GM21381 (cell line): ENCODE data around the gene INO80E.
A peak's percentile ranks its signal among the peaks of the same experiment; 100 is the strongest.
"Not testable (repeated sequence)": the region's sequence is repeated elsewhere in the genome, so short reads cannot be mapped to it uniquely, and the experiment has no call there.

ENCODE experiments used
- ATAC-seq: cut with Tn5 transposase; IDR thresholded peaks from one replicate; pipeline ENCODE4 v1.9.1; 2021; ENCODE audit warnings: mild to moderate bottlenecking, moderate library complexity; ENCODE audit not compliant: unreplicated experiment

Gene INO80E, protein sequence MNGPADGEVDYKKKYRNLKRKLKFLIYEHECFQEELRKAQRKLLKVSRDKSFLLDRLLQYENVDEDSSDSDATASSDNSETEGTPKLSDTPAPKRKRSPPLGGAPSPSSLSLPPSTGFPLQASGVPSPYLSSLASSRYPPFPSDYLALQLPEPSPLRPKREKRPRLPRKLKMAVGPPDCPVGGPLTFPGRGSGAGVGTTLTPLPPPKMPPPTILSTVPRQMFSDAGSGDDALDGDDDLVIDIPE

DNA sequence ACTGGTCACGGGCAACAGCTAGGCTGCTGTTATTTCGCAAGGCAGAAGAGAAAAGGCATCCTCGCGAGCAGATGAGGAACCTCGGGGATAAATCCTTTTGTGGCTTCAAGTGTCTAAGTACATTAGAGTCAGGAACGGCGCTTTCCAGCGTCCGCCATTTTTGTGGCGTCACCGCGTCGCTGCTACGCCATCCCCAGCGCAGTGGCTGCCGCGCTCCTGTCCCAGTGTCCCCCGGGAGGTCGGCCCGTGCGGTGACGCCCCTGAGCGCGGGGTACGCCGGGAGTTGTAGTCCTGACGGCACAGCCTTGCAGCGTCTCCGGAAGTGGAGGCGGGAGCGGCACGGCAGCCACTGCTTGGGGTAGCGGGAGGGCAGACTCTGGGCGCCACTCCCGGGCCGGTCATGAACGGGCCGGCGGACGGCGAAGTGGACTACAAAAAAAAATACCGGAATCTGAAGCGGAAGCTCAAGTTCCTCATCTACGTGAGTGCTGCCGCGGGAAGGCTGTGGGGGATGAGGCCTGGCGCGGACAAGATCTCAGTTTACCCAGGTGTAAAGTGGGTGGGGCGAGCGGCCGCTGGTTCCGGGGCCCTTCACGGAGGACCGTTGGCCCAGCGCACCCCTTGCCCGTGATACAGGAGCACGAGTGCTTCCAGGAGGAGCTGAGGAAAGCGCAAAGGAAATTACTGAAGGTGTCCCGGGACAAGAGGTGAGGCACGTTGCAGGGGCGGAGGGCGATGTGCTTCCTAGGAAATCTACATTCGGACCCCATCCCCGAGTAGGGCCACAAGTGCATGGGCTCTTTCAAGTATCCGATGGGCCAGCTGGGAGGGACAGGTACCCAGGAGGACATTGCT, at the start of gene INO80E:
Gene INO80E, plus strand, starts transcription at position 331 of the 855 bp plus-strand sequence. Its CDS starts 70 bp downstream, at position 401.
- peak; percentile 92 for ATAC-seq

DNA sequence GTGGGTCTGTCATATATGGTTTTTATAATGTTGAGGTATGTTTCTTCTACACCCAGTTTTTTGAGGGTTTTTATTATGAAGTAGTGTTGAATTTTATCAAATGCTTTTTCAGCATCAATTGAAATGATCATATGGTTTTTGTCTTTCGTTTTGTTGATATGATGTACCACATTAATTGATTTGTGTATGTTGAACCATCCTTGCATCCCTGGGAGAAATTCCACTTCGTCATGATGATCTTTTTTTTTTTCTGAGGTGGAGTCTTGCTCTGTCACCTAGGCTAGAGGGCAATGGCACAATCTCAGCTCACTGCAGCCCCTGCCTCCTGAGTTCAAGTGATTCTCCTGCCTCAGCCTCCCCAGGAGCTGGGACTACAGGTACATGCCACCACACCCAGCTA, 48.1 kb upstream of the INO80E start:
- ATAC-seq, result no peak

DNA sequence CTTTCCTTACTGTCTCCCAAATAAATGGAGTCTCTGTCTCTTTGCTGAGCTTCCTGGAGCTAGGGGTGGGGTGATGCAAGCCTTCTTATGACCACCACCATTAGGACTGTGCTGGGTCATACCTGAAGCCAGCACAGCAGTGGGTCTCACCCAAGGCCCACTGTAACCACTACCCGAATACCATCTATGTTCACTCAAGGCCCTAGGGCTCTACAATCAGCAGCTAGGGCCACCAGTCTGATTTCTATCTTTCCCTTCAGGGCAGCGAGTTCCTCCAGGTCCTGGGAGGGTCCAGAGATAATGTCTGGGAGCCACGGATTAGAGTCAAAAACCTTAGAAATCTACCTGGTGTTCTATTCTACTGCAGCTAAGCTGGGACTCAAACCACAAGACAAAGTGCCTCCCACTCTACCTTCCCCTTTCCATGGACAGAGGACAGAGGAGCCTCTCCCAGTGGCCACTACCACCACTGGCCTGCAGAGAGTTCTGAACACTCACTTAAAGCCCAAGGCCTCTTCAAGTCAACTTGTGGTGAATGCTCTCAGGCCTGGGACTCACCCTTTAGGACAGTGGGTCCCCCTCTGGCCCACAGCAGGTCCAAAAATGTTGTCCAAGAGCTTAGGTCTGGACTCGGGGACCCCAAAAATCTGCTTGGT, 45.1 kb upstream of the INO80E start:
- no peak for ATAC-seq

DNA sequence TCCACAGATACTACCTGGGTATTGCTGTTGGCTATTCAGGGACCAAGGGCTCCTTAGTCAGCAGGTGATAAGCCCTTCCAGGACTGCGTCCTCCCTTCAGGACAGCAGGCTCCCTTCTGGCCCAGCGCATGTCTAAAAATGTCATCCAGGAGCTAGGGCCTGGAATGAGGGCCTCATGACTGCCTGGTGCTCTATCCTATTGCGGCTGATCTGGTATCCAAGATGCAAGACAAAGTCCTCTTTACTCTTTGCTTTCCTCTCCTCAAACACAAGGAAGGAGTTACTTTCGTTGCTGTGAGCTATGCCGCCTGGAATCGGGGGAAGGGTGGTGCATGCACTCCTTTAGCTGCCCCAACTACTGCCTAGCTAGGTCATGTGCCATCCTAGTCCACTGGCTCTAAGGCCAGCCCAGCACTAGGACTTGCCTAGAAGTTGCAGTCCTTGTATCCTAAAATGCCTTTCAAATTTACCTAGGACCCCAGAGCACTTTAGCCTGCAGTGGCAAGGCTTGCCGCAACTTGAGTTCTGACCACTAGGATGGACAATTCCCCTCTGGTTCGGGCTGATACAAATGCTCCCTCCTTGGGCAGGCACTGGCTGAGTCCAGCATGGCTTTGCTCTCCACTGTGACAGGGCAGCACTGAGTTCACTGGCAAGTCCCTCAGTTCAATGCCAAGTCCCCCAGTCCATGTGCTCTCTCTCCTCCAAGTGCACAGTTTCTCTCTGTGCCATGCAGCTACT, 44.2 kb upstream of the INO80E start:
- ATAC-seq, result no peak

DNA sequence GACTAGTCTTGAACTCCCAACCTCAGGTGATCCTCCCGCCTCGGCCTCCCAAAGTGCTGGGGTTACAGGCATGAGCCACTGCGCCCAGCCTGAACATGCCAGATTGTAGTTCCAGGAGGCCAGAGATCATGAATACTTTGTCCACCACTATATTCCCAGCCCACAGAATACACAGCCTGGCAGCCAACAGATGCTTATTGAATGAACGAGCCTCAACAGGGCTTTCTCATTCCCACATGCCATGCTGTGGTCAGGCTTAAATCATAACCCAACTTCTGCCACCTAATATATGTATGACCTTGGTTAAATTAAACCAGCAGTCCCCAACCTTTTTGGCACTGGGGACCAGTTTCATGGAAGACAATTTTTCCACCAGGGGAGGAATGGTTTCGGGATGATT, 37.3 kb upstream of the INO80E start:
- no peak for ATAC-seq

DNA sequence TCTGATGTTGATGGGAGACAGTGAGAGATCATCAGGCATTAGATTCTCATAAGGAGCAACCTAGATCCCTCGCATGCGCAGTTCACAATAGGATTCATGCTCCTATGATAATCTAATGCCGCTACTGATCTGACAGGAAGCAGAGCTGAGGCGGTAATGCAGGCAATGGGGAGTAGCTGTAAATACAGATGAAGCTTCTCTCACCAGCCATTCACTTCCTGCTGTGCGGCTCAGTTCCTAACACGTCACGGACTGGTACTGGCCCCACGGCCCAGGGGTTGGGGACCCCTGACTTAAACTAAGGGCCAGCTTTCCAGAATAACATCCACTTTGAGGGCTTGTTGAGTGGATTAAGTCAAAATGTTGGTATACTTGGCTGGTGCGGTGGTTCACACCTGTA, 36.7 kb upstream of the INO80E start:
- ATAC-seq, result no peak

DNA sequence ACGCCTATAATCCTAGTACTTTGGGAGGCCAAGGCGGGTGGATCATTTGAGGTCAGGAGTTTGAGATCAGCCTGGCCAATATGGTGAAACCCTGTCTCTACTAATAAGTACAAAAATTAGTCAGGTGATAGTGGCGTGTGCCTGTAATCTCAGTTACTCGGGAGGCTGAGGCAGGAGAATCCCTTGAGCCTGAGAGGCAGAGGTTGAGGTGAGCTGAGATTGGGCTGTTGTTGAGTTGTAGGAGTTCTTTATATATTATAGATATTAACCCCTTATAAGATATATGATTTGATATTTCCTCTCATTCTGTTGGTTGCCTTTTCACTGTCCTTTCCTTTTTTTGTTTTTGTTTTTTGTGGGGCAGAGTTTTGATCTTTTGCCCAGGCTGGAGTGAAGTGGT, 36.2 kb upstream of the INO80E start:
- ATAC-seq, result not testable (repeated sequence)

DNA sequence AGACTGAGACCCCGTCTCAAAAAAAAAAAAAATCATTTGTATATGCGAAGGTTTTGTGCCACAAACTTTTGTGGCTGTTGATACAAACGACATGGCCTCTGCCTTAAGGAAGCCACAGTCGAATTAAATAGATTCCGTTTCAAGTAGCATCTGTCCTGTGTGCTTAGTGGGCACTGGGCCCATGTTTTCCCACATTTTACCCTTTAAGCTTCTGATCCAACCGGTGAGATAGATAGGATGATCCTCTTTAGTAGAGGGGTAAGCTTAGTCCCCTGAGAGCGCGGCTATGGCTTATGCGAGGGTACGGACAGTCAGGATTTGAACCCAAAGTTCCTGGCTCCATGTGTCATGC, 34.9 kb upstream of the INO80E start:
- no peak for ATAC-seq

DNA sequence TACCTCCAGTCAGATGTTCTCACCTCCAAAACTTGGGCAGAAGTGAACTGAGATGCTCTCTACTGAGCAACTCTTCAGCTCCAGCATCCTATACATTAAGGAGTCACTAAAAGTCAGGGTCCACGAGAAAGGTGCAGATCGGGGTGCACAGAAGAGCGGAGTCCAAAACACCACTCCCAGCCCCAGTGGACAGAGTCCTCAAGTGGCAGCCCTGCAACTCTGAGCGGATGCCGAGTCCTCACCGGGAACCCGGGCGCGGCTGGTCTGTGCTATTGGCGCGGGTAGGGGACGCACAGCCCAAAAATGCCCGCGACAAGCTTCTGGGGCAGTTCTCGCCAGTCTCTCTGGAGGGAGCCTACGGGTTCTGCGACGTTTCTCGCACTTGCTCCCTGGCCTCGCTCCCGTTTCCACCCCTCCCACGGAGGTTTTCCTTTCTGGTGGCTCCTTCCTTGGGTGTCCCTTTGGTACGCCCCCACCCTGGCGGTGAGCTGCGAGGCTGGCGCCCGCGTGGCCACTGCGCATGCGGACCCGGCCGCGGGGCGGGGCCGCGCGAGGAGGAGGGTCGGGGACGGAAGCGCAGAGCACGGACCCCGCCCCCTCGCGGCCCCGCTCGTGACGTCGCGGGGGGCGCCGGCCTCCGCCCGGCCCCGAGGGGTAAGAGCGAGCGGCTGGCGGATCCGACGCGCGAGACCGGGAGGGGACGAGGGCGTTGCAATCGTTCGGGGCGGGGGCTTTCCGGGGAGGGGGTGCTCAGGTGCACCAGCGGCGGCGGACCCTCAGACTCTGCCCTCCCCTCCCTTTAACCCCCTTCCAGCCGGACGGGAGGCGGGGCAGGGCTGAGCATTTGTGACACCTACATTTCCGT, 34.3 kb upstream of the INO80E start, which contains the start of gene TMEM219:
Gene TMEM219, plus strand, starts transcription at position 601 of the 865 bp plus-strand sequence. CDS start 1,065 bp downstream, outside the sequence.
- peak; percentile 90 for ATAC-seq

DNA sequence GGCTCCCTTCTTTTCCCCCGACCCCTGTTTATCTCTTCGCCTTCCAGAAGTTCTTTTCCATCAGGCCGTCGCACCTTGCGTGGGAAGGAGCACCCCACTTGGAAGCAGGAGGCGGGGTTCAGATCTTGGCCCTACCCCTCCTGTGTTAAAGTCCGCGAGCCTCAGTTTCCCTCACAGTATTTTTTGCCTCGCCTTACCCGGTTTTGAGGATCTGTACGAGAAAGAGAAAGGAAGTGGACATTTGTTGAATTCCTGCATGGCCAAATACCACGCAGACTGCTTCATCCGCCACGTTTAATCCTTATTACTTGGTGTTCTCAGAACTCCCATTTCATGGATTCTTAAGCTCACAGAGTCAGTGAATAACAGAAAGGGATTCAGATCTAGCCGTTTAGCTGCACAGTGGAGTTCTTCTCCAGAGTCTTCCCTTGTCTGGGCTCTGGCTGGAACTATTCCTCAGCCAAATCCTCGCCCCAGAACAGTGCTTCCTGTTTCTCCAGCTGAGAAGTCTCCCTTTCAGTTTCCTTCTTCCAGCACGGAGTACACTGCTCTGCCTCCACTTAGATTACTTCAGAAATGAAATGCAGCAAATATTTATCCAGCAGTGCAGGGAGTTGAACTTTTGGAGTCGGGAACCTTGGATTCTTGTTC, 33.6 kb upstream of the INO80E start:
- peak; percentile 6 for ATAC-seq

DNA sequence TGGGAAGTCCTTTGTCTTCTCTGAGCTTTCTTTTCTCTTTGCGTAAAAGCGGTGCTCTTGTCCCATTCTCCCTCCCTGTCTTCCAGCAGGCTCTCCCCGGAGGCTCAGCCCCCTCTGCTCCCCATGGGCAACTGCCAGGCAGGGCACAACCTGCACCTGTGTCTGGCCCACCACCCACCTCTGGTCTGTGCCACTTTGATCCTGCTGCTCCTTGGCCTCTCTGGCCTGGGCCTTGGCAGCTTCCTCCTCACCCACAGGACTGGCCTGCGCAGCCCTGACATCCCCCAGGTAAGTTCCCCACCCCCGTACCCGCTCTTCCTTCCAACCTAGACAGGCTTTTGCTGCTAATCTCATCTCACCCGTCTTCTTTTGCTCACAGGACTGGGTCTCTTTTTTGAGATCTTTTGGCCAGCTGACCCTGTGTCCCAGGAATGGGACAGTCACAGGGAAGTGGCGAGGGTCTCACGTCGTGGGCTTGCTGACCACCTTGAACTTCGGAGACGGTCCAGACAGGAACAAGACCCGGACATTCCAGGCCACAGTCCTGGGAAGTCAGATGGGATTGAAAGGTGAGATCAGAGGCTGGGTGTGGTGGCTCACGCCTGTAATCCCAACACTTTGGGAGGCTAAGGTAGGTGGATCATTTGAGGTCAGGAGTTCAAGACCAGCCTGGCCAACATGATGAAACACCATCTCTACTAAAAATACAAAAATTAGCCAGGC, 32.9 kb upstream of the INO80E start:
- ATAC-seq, result no peak

DNA sequence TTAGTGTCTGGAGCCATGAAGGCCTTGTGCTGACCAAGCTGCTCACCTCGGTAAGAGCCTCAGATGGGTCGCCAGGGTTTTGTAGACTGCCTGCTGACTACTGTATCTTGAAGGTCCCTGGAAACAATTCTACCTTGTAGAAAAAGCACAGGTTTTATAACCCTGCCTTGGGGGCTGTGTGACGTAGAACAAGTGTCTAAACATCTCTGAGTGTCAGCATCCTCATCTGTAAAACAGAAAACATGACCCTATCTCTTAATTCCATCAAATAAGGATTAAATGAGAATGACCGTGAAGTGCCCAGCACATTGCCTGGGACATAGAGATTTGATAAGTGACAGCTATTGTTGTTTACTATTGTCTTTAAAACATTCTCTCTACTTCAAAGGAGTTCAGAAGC, 27.8 kb upstream of the INO80E start:
- no peak for ATAC-seq

DNA sequence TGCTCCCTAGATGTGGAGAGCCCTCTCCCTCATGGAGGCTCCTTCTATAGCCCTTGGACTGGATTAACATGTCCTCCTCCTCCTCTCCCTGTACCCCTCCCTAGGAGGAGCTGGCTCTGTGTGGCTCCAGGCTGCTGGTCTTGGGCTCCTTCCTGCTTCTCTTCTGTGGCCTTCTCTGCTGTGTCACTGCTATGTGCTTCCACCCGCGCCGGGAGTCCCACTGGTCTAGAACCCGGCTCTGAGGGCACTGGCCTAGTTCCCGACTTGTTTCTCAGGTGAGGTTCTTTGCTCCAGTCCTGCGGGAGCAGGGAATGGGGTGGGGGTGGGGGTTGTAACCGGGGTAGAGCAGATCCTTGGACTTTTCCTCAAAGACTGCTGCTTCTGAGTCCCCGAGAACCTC, 24.7 kb upstream of the INO80E start:
- ATAC-seq, result no peak

DNA sequence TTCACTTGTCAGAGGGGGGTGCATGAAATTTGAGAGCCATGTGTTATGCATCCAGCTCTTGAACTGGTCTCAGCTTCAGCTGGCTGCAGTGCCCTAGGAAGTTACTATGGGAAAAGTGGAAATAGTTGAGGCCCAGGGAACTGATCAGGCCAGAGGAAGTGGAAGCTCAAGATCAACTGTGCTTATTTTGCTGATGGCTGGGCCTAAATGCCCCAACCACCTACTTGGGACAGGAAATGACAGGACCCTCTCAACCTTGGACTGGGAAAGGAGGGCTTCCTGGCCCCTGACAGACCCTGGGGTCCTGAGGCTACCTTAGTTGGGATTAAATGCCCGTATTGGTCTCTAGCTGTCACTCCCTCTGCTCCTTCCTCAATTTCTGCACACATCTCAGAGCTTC, 23.5 kb upstream of the INO80E start:
- ATAC-seq, result no peak

DNA sequence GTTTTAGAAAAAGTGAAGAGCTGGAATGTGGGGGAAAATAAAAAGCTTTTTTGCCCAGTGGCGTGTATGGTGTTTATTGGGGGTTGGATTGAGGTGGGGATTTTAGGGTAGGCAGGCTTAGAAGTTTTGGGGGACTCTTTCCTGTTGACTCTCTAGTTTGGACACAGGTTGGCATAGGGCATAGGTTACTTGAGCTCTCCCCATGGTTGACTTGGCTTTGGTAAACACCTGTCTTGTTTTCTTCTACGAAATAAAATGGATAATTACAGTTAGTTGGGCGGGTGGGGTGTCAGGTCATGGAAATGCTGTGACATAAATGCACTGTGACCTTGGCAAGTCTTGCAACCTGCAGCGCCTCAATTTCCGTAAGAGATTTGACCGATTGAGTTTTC, 23.1 kb upstream of the INO80E start:
- ATAC-seq, result no peak

DNA sequence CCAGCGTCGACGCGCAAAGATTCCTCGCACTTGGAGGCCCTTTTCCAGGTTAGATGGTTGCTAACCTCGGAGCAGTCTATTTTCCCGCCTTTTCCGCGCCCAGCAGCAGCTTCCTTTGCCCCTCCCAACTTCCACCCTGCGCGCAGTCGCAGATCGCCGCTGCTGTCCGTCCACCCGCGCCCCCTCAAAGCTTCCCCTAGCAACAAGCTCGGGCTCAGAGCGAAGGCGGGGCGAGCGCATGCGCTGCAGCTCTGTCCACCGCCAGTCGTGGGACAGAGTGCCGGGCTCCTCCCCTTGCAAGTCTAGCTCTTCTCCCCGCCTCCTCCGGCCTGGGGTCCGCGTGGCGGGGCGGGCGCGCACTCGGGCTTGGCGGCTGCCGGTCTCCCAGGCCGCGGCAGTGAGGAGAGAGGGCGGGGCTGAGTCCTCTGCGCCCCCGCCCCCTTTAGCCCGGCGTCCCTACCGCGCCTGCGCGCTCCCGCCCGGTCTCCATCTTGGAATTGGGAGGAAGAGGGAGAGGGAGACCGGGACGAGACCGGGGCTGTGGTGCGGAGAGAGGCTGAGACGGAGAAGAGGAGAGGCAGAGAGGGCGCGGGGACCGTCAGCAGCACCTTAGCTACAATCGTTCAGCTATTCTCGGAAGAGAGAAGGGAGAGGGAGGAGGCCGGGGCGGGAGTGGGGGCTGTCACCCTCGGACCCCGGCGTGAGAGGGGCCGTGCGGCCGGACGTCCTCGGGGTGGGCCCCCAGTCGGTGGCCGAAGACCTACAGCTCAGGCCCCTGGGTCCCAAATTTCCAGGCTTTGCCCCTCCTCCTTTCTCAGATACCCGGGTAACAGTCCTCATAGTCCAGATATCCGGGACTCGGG, 22.4 kb upstream of the INO80E start, which contains the start of gene TAOK2:
Gene TAOK2, plus strand, starts transcription at position 485 of the 863 bp plus-strand sequence. CDS start 3,905 bp downstream, outside the sequence.
- peak; percentile 84 for ATAC-seq

DNA sequence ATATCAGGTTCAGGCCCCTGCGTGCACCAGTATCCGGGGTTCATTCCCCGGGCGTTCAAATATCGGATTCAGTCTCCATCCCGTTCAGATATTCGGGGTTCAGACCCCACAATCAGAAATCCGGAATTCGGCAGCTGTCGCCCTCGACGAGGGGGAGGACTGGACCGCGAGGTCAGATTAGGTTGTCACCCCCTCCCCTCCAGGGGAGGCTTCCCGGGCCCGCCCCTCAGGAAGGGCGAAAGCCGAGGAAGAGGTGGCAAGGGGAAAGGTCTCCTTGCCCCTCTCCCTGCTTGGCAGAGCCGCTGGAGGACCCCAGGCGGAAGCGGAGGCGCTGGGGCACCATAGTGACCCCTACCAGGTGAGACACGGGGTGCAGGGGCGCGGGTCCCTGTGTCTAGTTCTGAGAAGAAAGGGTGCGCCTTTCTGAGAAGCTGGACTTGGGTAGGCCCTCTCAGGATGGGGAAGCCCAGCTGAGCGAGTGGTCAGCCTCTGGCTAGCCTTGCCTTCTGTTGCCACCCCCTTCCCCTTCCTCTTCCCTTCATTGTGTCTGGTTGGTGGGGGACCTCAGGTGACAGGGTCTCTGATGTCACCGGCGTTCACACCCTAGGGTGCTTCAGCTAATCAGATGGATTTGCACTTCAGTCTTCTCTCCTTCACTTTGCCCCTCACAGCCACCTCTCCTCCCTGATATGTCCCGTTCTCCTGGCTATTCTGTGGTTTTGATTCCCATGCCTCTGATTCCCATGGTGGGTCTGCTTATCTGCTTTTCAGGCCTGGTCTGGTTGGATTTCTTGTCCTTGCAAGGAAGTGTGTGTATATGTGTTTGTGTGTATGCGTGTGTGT, 21.5 kb upstream of the INO80E start:
- ATAC-seq, result no peak
